Left hindlimb (tissue), 1 donor: ENCODE results near the gene INHBC.

Experiments
- DNase-seq: peaks from one replicate; pipeline ENCODE4 v3.0.0-alpha.2; 2018

The INHBC gene

GRCh38 chr12:57469296-57470164, 34.9 kb downstream of the INHBC start:
- DNase-seq = peak; percentile 15

GRCh38 chr12:57470286-57470969, 35.8 kb downstream of the INHBC start:
- peak; percentile 16 for DNase-seq

- DNase-seq = peak; percentile 24
These were observed 36.5 kb downstream of the INHBC start for GRCh38 chr12:57470970-57471656.

GRCh38 chr12:57471661-57472060, 37.1 kb downstream of the INHBC start:
- DNase-seq = peak; percentile 15

GRCh38 chr12:57472391-57472790, 37.8 kb downstream of the INHBC start:
- DNase-seq = peak; percentile 6

- peak; percentile 12 for DNase-seq
These were observed 38.8 kb downstream of the INHBC start for GRCh38 chr12:57473392-57473791.

GRCh38 chr12:57473886-57474285, 39.3 kb downstream of the INHBC start:
- peak; percentile 0 for DNase-seq

GRCh38 chr12:57474430-57474829, 39.8 kb downstream of the INHBC start:
- DNase-seq = peak; percentile 23

- DNase-seq = peak; percentile 25
These were observed 40.3 kb downstream of the INHBC start for GRCh38 chr12:57474862-57475261.

GRCh38 chr12:57475271-57476161, 40.9 kb downstream of the INHBC start:
- DNase-seq = peak; percentile 40

- peak; percentile 32 for DNase-seq
These were observed 41.8 kb downstream of the INHBC start for GRCh38 chr12:57476162-57476992.

- no peak for DNase-seq
These were observed 42.6 kb downstream of the INHBC start for GRCh38 chr12:57476993-57477709.

GRCh38 chr12:57477710-57478681, 43.4 kb downstream of the INHBC start:
- peak; percentile 25 for DNase-seq

- no peak for DNase-seq
These were observed 44.4 kb downstream of the INHBC start for GRCh38 chr12:57479043-57479375.

- DNase-seq = peak; percentile 11
These were observed 45.0 kb downstream of the INHBC start, which contains the start of gene ARHGAP9 for GRCh38 chr12:57479376-57480115. Gene ARHGAP9 (minus strand): TSS chr12:57479866. CDS start chr12:57479406, 460 bp downstream.

- DNase-seq = no peak
These were observed 47.1 kb downstream of the INHBC start for GRCh38 chr12:57481671-57482070.

- DNase-seq = no peak
These were observed 48.9 kb downstream of the INHBC start for GRCh38 chr12:57483466-57483865.

- DNase-seq = no peak
These were observed 51.1 kb downstream of the INHBC start for GRCh38 chr12:57485695-57486094.
